ENCODE results near the gene BEST4. TPM values are rescaled to one million over a fixed set of nuclear protein-coding genes. Genes with fewer than 3 reads are reported as not detected.
"Not testable (repeated sequence)": the region's sequence is repeated elsewhere in the genome, so short reads cannot be mapped to it uniquely, and the experiment has no call there.

The BEST4 gene
- total and polyA plus RNA-seq, 2 of the 13 experiments (the other 11 are each of a cell fraction or from before 2014, with no cell fraction given): 0.77 to 1.4 TPM

DNA sequence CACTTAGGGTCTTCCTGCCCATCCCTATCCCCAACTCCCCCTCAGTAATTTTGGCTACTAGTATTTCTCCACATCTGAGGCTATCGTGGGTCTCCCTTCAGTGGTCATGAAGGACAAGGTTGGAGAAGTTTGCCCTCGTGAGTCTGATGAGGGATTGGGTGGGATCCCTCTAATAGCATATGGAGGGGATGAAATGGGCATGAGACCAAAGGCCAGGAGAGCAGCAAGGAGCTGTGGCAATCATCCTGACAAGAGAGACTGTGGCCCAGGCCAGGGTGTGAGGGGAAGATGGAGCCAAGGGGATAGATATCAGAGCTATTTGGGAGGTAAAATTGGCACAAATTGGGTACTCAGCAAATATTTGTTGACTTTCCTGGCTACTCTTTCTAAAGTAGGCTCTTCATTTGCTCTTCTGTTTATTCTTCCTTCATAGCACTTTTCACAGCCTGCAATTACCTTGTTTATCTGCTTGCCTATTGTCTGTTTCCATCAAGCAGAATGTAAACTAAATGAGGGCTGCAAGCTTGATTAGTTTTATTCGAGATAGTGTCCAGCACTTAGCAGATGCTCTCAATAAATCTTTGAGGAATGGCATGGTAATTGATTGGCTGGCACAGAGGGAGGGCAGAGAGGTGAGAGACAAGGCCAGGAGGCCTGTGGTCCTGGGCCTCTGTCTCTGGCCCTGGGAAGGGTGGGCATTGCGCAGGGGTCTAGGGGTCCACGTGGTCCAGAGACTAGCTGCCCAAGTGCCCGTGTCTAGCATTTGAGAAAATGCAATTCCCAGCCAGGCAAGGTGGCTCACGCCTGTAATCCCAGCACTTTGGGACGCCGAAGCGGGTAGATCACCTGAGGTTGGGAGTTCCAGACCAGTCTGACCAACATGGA, 10.8 kb upstream of the BEST4 start (continued):
- TF ChIP-seq ZBTB37 (CRISPR knock-in tag; IDR thresholded peaks at IDR 0.05) (no peak), ZSCAN20 (CRISPR knock-in tag; IDR thresholded peaks at IDR 0.05; ENCODE audit: borderline replicate concordance) (0 out of 2 replicates have a peak, but pooled peaks have one; percentile 2), MAFF (IDR thresholded peaks at IDR 0.05; ENCODE audit: low read depth, low read length) (peak; percentile 27; the same call in 1 of the 2 replicates), MAFK (conservative IDR thresholded peaks at IDR 0.05 in 1 of 2, IDR thresholded peaks at IDR 0.05 in 1 of 2; ENCODE audit: low read length in 2 of 2) (peak in 1 of 2 experiments; percentile 34; a peak in 1 of 4 replicates), ZMAT3 (CRISPR knock-in tag; conservative IDR thresholded peaks at IDR 0.05) (no peak)

- H3K27me3 ChIP-seq (ENCODE audit: control insufficient read depth in 1 of 2, insufficient read depth in 2 of 2, low read length in 2 of 2); in situ Hi-C loops (cut with HindIII; ENCODE audit: extremely low pct_ligation_motif_present, low pct_unique_long_range_greater_than_20kb); ATAC-seq; intact Hi-C loops (cut with micrococcal nuclease; ENCODE audit: unreplicated experiment); H3K4me3 ChIP-seq (replicated peaks in 1 of 3; ENCODE audit: insufficient read depth in 1 of 3, low read depth in 2 of 3, low read length in 3 of 3); CTCF ChIA-PET (ENCODE audit: low intra/inter-chr PET ratio, low total read pairs); FAIRE-seq; H3K4me2 ChIP-seq (ENCODE audit: low read depth, low read length); H4K20me1 ChIP-seq (ENCODE audit: insufficient read depth, low read length); BruUV-seq (replicated peaks); H3K36me3 ChIP-seq (replicated peaks in 1 of 2; ENCODE audit: control insufficient read depth in 1 of 2, insufficient read depth in 2 of 2, low read length in 2 of 2); DNase-seq (ENCODE audit: low spot score); H3K9ac ChIP-seq (ENCODE audit: insufficient read depth, low read depth, low read length); H2AFZ ChIP-seq (ENCODE audit: low read length); H3K9me3 ChIP-seq (ENCODE audit: low read length); H3K27ac ChIP-seq (ENCODE audit: extremely low read length, insufficient read depth, low read length): not testable (repeated sequence)
- POLR2A ChIA-PET: interaction anchor here (1.5 to 6.7 kb wide), 3 partner anchors 11 to 23 kb away, joined by 4 to 237 read pairs (median 168); partner anchors contain the start of genes BTBD19, DYNLT4 and RPS8
- Histone ChIP-seq H3K79me2 (ENCODE audit: insufficient read depth, low read length) (peaks cover 17% of the 10 kb centered on the region), H3K4me1 (ENCODE audit: insufficient read depth, low read length) (peaks cover 51% of the 10 kb centered on the region)
- WGBS (ENCODE audit: low lambda C conversion rate): 58% methylated on average over 8 of the region's 8 CpGs
These were observed 9.9 kb upstream of the BEST4 start for GRCh38 chr1:44797886-44798285.

Data from HepG2 (cell line).